Stimulated activated naive B cell treated with anti-CD40 and anti-IgM and Interleukin-4, amounts not matched to agents 10 μg/mL and 1 μg/mL and 100 μg/mL, for 72 hours (primary cell): ENCODE measurements around the gene AEBP2.
"Not testable (repeated sequence)": the region's sequence is repeated elsewhere in the genome, so short reads cannot be mapped to it uniquely, and the experiment has no call there.

Experiments
- ATAC-seq, 2 donors: fragments of 150-1000 bp; cut with Tn5 transposase; replicated peaks; 2 replicates each; pipeline ENCODE4 v1.10.0; 2021; ENCODE audit warnings: moderate library complexity in 1 of 2
- DNase-seq: peaks from one replicate; pipeline ENCODE4 v3.0.0; 2021
- H3K27ac Mint-ChIP-seq: one replicate; pipeline ENCODE4 v1.8.0; 2022; ENCODE audit warnings: mild to moderate bottlenecking, mixed read lengths
- H3K27me3 Mint-ChIP-seq, 2 donors: one replicate each; pipeline ENCODE4 v1.8.0; 2022; ENCODE audit warnings: mixed read lengths in 2 of 2
- H3K36me3 Mint-ChIP-seq, 2 donors: one replicate each; pipeline ENCODE4 v1.8.0; 2022; ENCODE audit warnings: mixed read lengths in 2 of 2, mild to moderate bottlenecking in 1 of 2
- H3K4me1 Mint-ChIP-seq, 2 donors: one replicate each; pipeline ENCODE4 v1.8.0; 2022; ENCODE audit warnings: mixed read lengths in 2 of 2, mild to moderate bottlenecking in 1 of 2
- H3K4me3 Mint-ChIP-seq, 2 donors: one replicate each; pipeline ENCODE4 v1.8.0; 2022; ENCODE audit warnings: mild to moderate bottlenecking in 2 of 2, mixed read lengths in 2 of 2, moderate library complexity in 1 of 2
- H3K9me3 Mint-ChIP-seq, 2 donors: one replicate each; pipeline ENCODE4 v1.8.0; 2022; ENCODE audit warnings: mixed read lengths in 2 of 2, mild to moderate bottlenecking in 1 of 2

AEBP2 gene

DNA sequence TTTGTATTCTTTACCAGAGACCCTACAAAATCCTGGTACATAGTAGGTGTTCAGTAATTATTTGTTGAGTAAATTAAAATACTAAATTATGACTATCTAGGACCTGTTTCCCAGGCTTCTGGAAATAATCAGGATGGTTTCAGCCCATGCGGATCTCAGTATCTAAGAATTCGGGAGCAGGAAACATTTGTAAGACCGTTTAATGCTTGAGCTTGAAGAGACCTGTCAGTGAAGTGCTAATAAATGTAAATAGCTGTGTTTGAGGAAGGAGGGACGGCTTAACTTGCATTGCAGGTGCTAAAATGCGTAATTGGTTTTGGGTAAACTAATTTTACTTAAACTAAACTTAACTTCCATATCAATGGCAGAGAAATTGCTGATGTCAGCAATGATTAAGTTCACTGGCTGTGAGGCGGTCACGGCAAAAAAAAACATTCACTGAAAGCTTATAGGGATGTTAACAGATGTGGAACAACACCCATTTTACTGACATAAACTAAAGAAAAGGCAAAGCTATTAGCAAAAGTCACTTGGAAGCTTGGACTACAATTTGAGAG lies 28.6 kb upstream of the AEBP2 start:
- Mint-ChIP-seq H3K27ac (no peak overlapping the region), H3K27me3 (no peaks in the 10 kb centered on the region), H3K9me3 (no peaks in the 10 kb centered on the region)

DNA sequence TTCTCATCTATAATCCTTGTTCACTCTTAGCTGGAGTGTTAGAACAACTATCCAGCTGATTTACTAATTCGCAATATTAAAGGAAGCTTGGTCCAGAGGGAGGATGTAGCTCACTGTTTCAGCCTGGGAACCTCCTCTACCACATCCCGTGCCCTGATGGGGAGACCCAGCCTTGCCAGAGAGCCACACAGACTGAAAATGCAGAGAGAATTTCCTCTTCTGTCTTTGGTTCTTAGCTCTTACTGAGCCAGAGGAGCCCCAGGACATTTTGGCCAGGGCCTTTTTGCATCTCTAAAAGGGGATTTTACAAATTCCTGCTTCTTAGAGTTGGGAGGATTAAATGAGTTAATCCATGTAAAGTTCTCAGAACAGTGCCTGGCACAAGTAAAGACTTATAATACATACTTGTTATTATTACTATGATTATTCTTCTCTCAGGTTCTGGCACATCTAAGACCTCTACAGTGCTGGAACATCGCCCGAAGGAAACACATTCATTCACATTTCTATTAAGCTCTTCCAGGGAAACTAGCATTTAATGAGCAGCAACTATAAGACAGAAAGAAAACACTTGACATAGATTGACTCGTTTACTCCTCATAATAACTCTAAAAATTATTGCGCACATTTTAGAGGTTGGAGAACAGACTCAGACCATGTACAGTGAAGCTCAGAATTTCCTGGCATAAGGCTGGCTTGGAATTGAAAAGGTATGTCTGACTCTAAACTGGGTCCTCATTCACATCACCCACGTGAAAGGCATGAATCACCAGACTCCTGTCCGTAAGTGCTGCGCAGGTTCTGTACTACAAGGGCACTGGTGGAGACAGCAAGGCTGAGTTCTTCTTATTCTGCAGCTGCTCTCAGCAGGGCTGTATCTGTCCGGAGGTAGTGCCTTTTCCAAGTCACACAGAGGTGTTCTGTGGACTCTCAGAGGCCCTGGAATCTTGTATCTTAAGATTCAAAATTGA lies 27.8 kb upstream of the AEBP2 start:
- Mint-ChIP-seq H3K27me3 (no peaks in the 10 kb centered on the region), H3K4me3 (no peak overlapping the region), H3K36me3 (no peaks in the 10 kb centered on the region), H3K9me3 (no peaks in the 10 kb centered on the region), H3K27ac (no peak overlapping the region), H3K4me1 (no peaks in the 10 kb centered on the region)
- DNase-seq (no peak), ATAC-seq (no peak)

More for the DNA sequence above, 28.6 kb upstream of the AEBP2 start:
- ATAC-seq (no peak), DNase-seq (no peak)
- H3K36me3 Mint-ChIP-seq: no peaks in the 10 kb centered on the region
- no peak overlapping the region for H3K4me3 Mint-ChIP-seq
- H3K4me1 Mint-ChIP-seq: no peaks in the 10 kb centered on the region

DNA sequence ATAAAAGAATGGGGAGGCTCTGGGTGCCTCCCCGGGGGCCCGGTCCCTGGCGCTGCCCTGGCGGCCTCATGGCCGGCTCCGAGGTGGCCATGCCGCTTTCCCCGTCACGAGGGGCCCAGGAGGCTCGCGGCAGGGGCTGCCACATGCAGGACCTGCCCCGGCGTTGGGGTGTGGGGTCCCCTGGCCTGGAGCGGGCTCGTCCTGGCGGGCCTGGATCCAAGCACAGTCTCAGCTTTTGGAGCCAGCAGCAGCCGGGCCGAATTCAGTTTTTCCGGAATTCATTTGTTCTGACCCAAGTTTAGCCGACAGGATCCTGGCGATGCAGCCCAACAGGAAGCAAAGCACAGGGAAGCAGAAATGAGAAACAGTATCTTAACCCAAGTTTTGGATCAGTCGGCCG lies 26.4 kb upstream of the AEBP2 start:
- Mint-ChIP-seq H3K36me3 (no peaks in the 10 kb centered on the region), H3K27ac (no peak overlapping the region), H3K4me3 (no peak overlapping the region), H3K4me1 (no peaks in the 10 kb centered on the region), H3K9me3 (no peaks in the 10 kb centered on the region), H3K27me3 (no peaks in the 10 kb centered on the region)
- DNase-seq: no peak
- no peak for ATAC-seq

DNA sequence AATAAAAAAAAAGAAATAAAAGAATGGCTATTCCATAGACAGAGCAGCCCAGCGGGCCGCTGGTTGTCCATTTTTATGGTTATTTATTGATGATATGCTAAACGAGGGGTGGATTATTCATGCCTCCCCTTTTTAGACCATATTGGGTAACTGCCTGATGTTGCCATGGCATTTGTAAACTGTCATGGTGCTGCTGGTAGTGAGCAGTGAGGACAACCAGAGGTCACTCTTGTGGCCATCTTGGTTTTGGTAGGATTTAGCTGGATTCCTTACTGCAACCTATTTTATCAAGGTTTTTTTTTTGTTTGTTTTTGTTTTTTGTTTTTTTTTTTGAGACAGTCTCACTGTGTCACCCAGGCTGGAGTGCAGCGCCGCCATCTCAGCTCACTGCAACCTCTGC lies 25.7 kb upstream of the AEBP2 start:
- DNase-seq, ATAC-seq, H3K36me3 Mint-ChIP-seq, H3K27me3 Mint-ChIP-seq, H3K27ac Mint-ChIP-seq, H3K4me1 Mint-ChIP-seq, H3K4me3 Mint-ChIP-seq, H3K9me3 Mint-ChIP-seq: not testable (repeated sequence)

DNA sequence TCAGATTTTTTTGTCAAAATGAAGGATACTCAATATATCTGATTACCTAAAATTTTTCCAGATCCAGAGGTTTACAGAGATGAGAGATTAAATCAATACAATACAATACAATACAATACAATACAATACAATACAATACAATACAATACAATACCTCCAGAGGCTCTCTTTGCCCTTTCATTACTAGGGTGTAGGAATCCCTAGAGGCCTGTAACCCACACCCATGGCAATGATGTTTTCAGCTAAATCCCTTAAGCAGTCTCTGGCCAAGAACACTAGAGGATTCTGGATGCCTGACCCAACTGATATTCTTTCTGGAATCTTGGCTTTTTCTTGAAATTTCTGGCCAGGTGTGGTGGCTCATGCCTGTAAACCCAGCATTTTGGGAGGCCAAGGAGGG lies 23.7 kb upstream of the AEBP2 start:
- no peak overlapping the region for H3K27ac Mint-ChIP-seq
- H3K36me3 Mint-ChIP-seq: no peaks in the 10 kb centered on the region
- no peaks in the 10 kb centered on the region for H3K4me1 Mint-ChIP-seq
- no peak for DNase-seq
- no peaks in the 10 kb centered on the region for H3K9me3 Mint-ChIP-seq
- no peak overlapping the region for H3K4me3 Mint-ChIP-seq
- peak in 1 of 2 donors; percentile 48 for ATAC-seq
- no peaks in the 10 kb centered on the region for H3K27me3 Mint-ChIP-seq

DNA sequence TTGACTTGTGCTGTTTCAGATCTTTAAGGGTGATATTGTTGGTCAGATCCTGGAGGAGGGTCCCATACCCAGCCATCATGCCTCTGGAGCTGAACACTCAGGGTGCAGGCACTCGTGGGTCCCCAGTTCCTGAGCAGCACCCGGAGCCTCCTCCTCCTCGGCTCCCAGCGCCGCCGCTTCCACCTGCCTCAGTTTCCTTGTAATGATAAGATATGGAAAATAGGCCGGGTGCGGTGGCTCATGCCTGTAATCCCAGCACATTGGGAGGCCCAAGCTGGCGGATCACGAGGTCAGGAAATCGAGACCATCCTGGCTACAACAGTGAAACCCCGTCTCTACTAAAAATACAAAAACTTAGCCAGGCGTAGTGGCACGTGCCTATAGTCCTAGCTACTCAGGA lies 20.2 kb upstream of the AEBP2 start:
- Mint-ChIP-seq H3K36me3 (no peaks in the 10 kb centered on the region), H3K4me1 (no peaks in the 10 kb centered on the region), H3K27me3 (no peaks in the 10 kb centered on the region), H3K9me3 (no peaks in the 10 kb centered on the region), H3K27ac (no peak overlapping the region), H3K4me3 (no peak overlapping the region)
- no peak for ATAC-seq
- DNase-seq: no peak

DNA sequence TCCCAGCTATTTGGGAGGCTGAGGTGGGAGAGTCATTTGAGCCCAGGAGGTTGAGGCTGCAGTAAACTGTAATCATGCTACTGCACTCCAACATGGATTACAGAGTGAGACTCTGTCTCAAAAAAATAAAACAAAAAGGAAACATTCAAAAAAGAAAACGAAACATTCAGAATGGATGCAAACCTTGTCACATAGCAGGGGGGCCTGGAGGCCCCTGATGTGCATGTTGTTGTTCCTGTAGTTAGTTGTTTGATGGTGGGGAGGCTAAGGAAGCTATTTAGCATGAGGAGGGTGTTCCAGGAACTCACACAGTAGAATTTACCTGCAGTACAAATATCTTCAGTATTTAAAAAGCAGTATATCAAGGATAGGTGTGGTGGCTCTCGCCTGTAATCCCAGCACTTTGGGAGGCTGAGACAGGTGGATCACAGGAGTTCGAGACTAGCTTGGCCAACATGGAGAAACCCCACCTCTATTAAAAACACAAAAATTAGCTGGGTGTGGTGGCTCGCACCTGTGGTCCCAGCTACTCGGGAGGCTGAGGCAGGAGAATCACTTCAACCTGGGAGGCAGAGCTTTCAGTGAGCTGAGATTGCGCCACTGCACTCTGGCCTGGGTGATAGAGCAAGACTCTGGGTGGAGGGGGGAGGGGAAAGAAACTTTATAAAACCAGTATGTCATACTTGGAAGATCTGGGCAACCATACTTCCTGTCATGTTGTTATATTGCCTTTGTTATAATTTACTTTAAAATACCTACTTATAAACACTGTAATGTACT lies 17.6 kb upstream of the AEBP2 start:
- ATAC-seq: no peak
- no peak for DNase-seq
- no peak overlapping the region for H3K27ac Mint-ChIP-seq

DNA sequence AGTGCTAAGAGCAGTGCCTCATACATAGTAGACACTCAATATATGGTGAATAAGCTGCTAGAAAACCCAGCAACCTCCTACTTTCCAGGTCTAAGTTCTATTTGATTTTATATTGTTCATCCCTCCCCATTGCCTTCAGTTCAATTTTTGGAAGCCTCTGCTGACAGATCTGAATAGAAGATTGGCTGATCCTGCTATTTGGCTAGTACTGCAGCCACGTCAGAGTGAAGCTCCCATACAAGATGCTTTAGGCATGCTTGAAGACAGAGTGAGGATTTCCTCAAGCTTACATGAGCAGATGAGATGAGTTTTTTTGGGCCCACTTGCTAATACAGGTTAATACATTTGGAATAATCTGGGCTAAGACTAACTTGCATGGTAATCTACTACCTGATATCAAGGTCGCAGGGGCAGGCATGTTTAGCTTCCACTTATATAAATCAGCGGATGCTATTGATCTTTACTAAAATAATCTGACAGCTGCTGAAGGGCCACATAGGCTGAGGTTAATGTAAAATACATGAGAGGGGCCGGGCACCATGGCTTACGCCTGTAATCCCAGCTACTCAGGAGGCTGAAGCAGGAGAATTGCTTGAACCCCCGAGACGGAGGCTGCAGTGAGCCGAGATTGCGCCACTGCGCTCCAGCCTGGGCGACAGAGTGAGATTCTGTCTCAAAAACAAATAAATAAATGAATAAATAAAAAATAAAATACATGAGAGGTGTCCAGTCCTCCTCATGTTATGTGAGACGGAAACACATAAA lies 15.9 kb upstream of the AEBP2 start:
- Mint-ChIP-seq H3K27me3 (no peaks in the 10 kb centered on the region), H3K27ac (no peak overlapping the region), H3K4me3 (no peak overlapping the region), H3K9me3 (no peaks in the 10 kb centered on the region), H3K36me3 (no peaks in the 10 kb centered on the region), H3K4me1 (no peaks in the 10 kb centered on the region)
- no peak for DNase-seq
- ATAC-seq: no peak

More for the DNA sequence above, 17.6 kb upstream of the AEBP2 start:
- no peaks in the 10 kb centered on the region for H3K36me3 Mint-ChIP-seq
- H3K9me3 Mint-ChIP-seq: no peaks in the 10 kb centered on the region
- H3K27me3 Mint-ChIP-seq: no peaks in the 10 kb centered on the region
- H3K4me1 Mint-ChIP-seq: no peaks in the 10 kb centered on the region
- no peak overlapping the region for H3K4me3 Mint-ChIP-seq

DNA sequence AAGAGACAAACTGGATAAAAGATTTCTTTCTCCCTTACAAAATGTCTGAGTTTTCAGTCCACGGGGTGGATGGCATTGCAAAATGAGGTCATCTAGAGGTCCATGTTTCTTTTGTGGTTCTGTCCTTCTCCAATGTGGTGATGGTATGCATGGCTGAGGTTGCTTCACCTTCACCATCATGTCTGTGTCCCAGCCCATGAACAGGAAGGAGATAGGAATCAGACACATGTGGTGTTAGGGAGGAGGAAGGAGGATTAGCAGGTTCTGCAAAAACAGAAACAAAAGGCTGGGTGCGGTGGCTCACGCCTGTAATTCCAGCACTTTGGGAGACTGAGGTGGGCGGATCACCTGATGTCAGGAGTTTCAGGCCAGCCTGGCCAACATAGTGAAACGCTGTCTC lies 11.0 kb upstream of the AEBP2 start:
- ATAC-seq: no peak
- H3K27me3 Mint-ChIP-seq: no peaks in the 10 kb centered on the region
- H3K4me1 Mint-ChIP-seq: peaks cover 0 to 3% of the 10 kb centered on the region in 2 donors
- no peak overlapping the region for H3K27ac Mint-ChIP-seq
- DNase-seq: no peak
- H3K36me3 Mint-ChIP-seq: peaks cover 0 to 3% of the 10 kb centered on the region in 2 donors
- H3K9me3 Mint-ChIP-seq: peaks cover 0 to 2% of the 10 kb centered on the region in 2 donors
- no peak overlapping the region for H3K4me3 Mint-ChIP-seq

DNA sequence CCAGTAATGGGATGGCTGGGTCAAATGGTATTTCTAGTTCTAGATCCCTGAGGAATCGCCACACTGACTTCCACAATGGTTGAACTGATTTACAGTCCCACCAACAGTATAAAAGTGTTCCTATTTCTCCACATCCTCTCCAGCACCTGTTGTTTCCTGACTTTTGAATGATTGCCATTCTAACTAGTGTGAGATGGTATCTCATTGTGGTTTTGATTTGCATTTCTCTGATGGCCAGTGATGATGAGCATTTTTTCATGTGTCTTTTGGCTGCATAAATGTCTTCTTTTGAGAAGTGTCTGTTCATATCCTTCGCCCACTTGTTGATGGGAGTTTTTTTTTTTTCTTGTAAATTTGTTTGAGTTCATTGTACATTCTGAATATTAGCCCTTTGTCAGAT lies 9.8 kb upstream of the AEBP2 start:
- H3K4me1 Mint-ChIP-seq, H3K27me3 Mint-ChIP-seq, ATAC-seq, DNase-seq, H3K36me3 Mint-ChIP-seq, H3K27ac Mint-ChIP-seq, H3K9me3 Mint-ChIP-seq, H3K4me3 Mint-ChIP-seq: not testable (repeated sequence)

DNA sequence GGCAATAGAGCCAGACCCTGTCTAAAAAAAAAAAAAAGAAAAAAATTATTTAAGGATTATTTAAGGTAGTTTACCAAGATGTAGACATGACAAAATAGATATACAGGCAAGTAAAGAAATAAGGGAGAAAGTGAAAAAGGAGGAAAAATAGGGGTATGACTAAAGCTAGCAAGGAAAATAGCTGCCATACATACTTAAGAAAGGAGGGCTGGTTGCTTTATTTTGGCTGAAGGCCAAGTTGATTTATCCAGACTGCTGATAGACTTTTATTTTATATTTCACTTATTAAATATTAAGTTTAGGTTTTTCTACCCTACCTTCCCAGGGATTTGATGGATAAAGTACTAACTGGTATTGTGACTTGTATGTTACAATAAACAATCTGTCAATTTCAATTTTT lies 8.3 kb upstream of the AEBP2 start:
- no peak for DNase-seq
- H3K36me3 Mint-ChIP-seq: peaks cover 0 to 3% of the 10 kb centered on the region in 2 donors
- H3K4me1 Mint-ChIP-seq: peaks cover 0 to 3% of the 10 kb centered on the region in 2 donors
- no peak overlapping the region for H3K27ac Mint-ChIP-seq
- H3K4me3 Mint-ChIP-seq: no peak overlapping the region
- H3K27me3 Mint-ChIP-seq: no peaks in the 10 kb centered on the region
- H3K9me3 Mint-ChIP-seq: peaks cover 0 to 2% of the 10 kb centered on the region in 2 donors
- ATAC-seq: no peak

DNA sequence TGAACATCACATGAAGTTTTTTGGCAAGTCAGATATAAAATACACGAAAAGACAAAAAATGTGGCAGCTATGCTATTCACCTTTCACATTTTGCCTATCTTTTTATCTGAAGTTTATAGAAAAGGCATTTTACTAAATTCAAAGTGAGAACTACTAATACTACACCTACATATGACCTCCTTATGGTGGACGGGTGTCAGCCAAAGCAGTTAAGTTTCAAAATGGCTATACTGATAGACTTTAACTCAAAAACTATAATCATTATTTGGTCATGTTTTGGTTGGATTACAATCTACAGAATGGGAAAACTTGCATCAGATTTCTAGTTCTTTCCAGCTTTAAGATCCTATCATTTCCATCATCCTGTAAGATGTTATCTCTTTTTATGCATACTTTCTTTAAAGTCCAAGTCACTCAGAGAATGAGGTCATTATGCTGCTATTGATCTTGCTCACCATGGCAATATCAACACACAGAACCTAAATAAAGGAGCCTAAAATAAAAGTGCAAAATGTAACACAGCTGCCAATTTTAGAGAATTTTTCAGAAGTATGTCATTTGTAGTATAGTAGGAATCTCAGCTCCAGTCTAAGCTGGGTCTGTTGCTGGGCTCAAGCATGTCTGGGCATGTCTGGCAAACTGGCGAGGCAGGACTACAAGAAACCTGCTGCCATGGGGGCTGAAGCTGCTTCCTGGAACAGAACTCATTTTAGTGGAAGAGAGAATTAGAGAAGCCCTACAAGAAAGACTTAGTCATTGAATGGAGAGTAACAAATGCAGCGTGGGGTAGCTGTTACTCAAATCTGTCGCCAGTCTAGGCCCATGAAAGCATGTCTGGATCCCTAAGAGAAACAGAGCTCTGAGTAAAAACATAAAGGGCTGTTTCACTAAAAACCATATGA lies 7.6 kb upstream of the AEBP2 start:
- Mint-ChIP-seq H3K36me3 (peaks cover 0 to 3% of the 10 kb centered on the region in 2 donors), H3K9me3 (peaks cover 0 to 5% of the 10 kb centered on the region in 2 donors), H3K27ac (peak overlapping the region; percentile 51), H3K27me3 (no peaks in the 10 kb centered on the region), H3K4me3 (no peak overlapping the region), H3K4me1 (peaks cover 0 to 3% of the 10 kb centered on the region in 2 donors)
- peak; percentile 39 to 69 for ATAC-seq
- DNase-seq: no peak
